AG09319 (cell line): Measurements from ENCODE around the gene C2orf78.

Source experiments
- DNase-seq: peaks from one replicate; pipeline ENCODE4 v3.0.0-alpha.2; 2010; ENCODE audit warnings: low read depth; ENCODE audit errors: extremely low read depth
- TF ChIP-seq, protein P1 (sequence below): IDR thresholded peaks from 2 replicates; pipeline ENCODE4 v1.5.1; 2011; ENCODE audit warnings: low read depth, mild to moderate bottlenecking, inconsistent platforms, low read length, moderate library complexity

Gene C2orf78

DNA sequence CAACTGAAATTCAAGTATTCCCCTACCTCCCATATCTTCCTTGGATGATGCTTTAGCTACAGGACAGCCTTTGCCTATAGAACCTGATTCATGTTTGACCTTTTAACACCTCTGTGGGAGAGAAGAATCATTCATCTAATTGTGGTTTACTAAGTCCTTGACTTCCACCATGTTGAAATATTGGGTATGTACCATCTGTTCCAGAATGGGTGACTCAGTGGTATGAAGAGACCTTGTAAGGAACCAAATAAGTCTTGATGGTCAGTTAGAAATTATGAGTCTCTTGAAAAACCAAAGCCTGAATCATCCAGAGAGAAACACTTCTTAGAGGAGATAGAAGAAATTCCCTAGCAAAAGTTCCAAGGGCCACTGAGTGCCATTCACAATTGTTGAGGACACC is 72.2 kb downstream of the C2orf78 start:
- TF ChIP-seq, protein P1, sequence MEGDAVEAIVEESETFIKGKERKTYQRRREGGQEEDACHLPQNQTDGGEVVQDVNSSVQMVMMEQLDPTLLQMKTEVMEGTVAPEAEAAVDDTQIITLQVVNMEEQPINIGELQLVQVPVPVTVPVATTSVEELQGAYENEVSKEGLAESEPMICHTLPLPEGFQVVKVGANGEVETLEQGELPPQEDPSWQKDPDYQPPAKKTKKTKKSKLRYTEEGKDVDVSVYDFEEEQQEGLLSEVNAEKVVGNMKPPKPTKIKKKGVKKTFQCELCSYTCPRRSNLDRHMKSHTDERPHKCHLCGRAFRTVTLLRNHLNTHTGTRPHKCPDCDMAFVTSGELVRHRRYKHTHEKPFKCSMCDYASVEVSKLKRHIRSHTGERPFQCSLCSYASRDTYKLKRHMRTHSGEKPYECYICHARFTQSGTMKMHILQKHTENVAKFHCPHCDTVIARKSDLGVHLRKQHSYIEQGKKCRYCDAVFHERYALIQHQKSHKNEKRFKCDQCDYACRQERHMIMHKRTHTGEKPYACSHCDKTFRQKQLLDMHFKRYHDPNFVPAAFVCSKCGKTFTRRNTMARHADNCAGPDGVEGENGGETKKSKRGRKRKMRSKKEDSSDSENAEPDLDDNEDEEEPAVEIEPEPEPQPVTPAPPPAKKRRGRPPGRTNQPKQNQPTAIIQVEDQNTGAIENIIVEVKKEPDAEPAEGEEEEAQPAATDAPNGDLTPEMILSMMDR, result no peak
- DNase-seq, result no peak

DNA sequence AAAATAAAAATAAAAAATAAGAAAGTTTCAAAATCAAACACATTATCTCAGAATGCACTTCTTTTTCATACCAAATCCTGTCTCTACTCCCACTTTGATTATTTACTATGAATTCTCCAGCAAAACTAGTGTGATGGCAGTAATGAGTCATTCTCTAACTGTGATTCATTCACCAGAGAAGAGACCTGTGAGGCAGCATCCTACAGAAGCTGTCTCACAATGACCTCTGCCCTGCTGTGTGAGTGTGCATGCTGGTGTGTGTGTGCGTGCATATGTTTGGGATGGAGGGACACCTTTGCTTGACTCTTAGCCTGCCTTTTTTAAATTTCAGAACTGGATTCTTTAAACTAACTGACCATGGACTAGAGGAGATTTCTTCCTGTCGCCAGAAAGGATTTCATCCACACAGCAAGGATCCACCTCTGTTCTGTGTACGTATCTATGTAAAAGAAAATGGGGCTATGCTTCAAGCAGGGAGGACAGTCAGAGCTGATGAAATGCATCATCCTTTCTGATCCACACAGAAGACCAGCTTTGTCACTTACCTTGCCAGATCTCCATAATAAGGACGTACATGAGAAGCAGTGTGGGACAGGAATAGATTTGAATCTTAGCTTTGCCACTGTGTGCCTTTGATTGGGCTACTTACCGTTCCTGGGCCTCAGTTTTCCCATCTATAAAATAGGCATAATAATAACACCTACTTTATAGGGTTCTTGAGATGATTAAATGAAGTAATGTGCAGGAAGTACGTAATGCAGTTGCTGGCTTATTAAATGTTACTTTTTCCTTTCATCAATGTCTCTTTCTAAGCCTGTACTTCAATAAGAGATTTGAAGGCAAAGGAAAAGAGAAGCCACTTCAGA is 76.0 kb downstream of the C2orf78 start:
- TF ChIP-seq, protein P1, result no peak
- no peak for DNase-seq

DNA sequence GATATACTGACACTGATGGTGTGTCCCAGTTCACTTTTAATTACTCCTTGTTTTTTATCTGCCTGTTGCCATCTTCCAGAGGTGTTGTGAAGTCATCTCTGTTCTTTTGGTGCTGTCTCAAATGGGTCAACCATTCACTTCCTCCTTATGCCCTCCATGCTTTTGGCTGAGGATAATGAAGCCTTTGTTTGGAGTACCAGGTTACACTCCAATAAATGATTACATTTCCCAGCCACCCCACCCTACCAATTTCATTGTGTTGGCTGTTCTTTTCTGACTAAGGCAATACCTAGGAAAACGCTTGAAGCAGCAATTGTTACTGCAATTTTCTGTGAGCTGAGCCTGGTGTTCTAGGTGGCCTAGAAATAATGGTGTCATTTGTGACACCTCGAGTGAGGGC is 79.0 kb downstream of the C2orf78 start:
- no peak for DNase-seq
- TF ChIP-seq, protein P1, result no peak
